Neural cell (in vitro differentiated cells): ENCODE measurements around the gene RDH8. TPM values are rescaled to one million over a fixed set of nuclear protein-coding genes. Genes with fewer than 3 reads are reported as not detected.

Source experiments
- H2AFZ ChIP-seq: fragments of 200-600, 300-800 bp; sonication (generic), shearing (Covaris generic); 2 replicates; pipeline ENCODE4 v1.6.0; 2014; ENCODE audit warnings: low read depth, mild to moderate bottlenecking, antibody characterized with exemption, low read length, moderate library complexity
- H3F3A ChIP-seq: fragments of 200-600 bp; shearing (Covaris generic); 2 replicates; pipeline ENCODE4 v1.6.1; 2016; ENCODE audit warnings: mild to moderate bottlenecking, moderate library complexity, mixed read lengths, antibody characterized with exemption, low read length; ENCODE audit not compliant: insufficient read depth, poor library complexity, severe bottlenecking
- H3K27ac ChIP-seq: fragments of 200-600, 300-800 bp; sonication (generic), shearing (Covaris generic); 2 replicates; pipeline ENCODE4 v1.5.1; 2014; ENCODE audit warnings: mild to moderate bottlenecking, low read length, moderate library complexity
- H3K27me3 ChIP-seq: fragments of 300-800, 200-600 bp; sonication (generic), shearing (Covaris generic); 2 replicates; pipeline ENCODE4 v1.6.0; 2014; ENCODE audit warnings: mild to moderate bottlenecking, low read depth, low read length, moderate library complexity; ENCODE audit not compliant: insufficient read depth
- H3K36me3 ChIP-seq: fragments of 300-800, 200-600 bp; sonication (generic), shearing (Covaris generic); 2 replicates; pipeline ENCODE4 v1.5.1; 2014; ENCODE audit warnings: mild to moderate bottlenecking, antibody characterized with exemption, low read length, moderate library complexity; ENCODE audit not compliant: insufficient read depth
- H3K4me2 ChIP-seq: fragments of 300-800, 200-600 bp; sonication (generic), shearing (Covaris generic); 2 replicates; pipeline ENCODE4 v1.6.0; 2014; ENCODE audit warnings: mild to moderate bottlenecking, low read length
- H3K4me3 ChIP-seq: fragments of 300-800, 200-600 bp; sonication (generic), shearing (Covaris generic); 2 replicates; pipeline ENCODE4 v1.5.1; 2014; ENCODE audit warnings: mild to moderate bottlenecking, low read length, moderate library complexity
- H3K79me2 ChIP-seq: fragments of 200-600 bp; shearing (Covaris generic); replicated peaks from 2 replicates; pipeline ENCODE4 v1.6.0; 2014; ENCODE audit warnings: mild to moderate bottlenecking, low read length, moderate library complexity; ENCODE audit not compliant: insufficient read depth
- H3K9ac ChIP-seq: fragments of 300-800, 200-600 bp; sonication (generic), shearing (Covaris generic); 2 replicates; pipeline ENCODE4 v1.6.1; 2016; ENCODE audit warnings: mild to moderate bottlenecking, low read length, mixed read lengths
- H3K9me2 ChIP-seq: fragments of 200-600 bp; shearing (Covaris generic); 2 replicates; pipeline ENCODE4 v1.6.1; 2016; ENCODE audit warnings: mild to moderate bottlenecking, low read length, mixed read lengths; ENCODE audit not compliant: insufficient read depth
- H3K9me3 ChIP-seq: fragments of 200-600, 300-800 bp; sonication (generic), shearing (Covaris generic); 2 replicates; pipeline ENCODE4 v1.6.1; 2016; ENCODE audit warnings: mild to moderate bottlenecking, mixed run types, low read length, moderate library complexity, mixed read lengths
- H4K20me1 ChIP-seq: fragments of 200-600 bp; shearing (Covaris generic); 2 replicates; pipeline ENCODE4 v1.6.1; 2016; ENCODE audit warnings: mild to moderate bottlenecking, mixed run types; ENCODE audit not compliant: insufficient read depth
- CTCF ChIP-seq: fragments of 450-650 bp; IDR thresholded peaks from 2 replicates; pipeline ENCODE4 v1.5.1; 2014; ENCODE audit warnings: antibody characterized with exemption, mild to moderate bottlenecking, moderate library complexity; ENCODE audit not compliant: poor library complexity, severe bottlenecking
- EP300 ChIP-seq: fragments of 450-650 bp; conservative IDR thresholded peaks from 2 replicates; pipeline ENCODE4 v1.6.1; 2014; ENCODE audit warnings: antibody characterized with exemption, mild to moderate bottlenecking, moderate library complexity; ENCODE audit not compliant: poor library complexity, severe bottlenecking
- EZH2 ChIP-seq: fragments of 200-600, 300-800 bp; shearing (Covaris generic), sonication (generic); IDR thresholded peaks from 2 replicates; pipeline ENCODE4 v1.6.1; 2014; ENCODE audit warnings: antibody characterized with exemption, low read length, borderline replicate concordance, mild to moderate bottlenecking; ENCODE audit not compliant: insufficient read depth, poor library complexity, severe bottlenecking
- MXI1 ChIP-seq: fragments of 450-650 bp; conservative IDR thresholded peaks from 2 replicates; pipeline ENCODE4 v1.6.1; 2014; ENCODE audit warnings: antibody characterized with exemption, mild to moderate bottlenecking; ENCODE audit not compliant: poor library complexity, severe bottlenecking
- POLR2AphosphoS5 ChIP-seq: IDR thresholded peaks from 2 replicates; pipeline ENCODE4 v1.6.1; 2012
- RAD21 ChIP-seq: fragments of 450-650 bp; conservative IDR thresholded peaks from 2 replicates; pipeline ENCODE4 v1.6.1; 2014; ENCODE audit warnings: antibody characterized with exemption, mild to moderate bottlenecking, moderate library complexity
- REST ChIP-seq: IDR thresholded peaks from 2 replicates; pipeline ENCODE4 v1.6.1; 2012; ENCODE audit warnings: borderline replicate concordance
- SMC3 ChIP-seq: fragments of 450-650 bp; conservative IDR thresholded peaks from 2 replicates; pipeline ENCODE4 v1.6.1; 2014; ENCODE audit warnings: antibody characterized with exemption, mild to moderate bottlenecking, moderate library complexity; ENCODE audit not compliant: poor library complexity
- TAF1 ChIP-seq: IDR thresholded peaks from 2 replicates; pipeline ENCODE4 v1.6.1; 2012; ENCODE audit warnings: low read depth
- polyA plus RNA-seq: library from polyadenylated mRNA; depleted of rRNA; stranded (reverse); fragments of >200 nt; gene quantifications from 2 replicates; pipeline ENCODE4 v1.2.3, GENCODE V29; 2014

RDH8 gene
- polyA plus RNA-seq, 1 donor from 2014 or later = not detected

GRCh38 chr19:10006752-10007323, 6.4 kb upstream of the RDH8 start:
- no peaks in the 10 kb centered on the region for H3K9me3 ChIP-seq
- no peaks in the 10 kb centered on the region for H4K20me1 ChIP-seq
- no peak overlapping the region for H3K9ac ChIP-seq
- H3K27me3 ChIP-seq = peaks cover 37% of the 10 kb centered on the region
- no peaks in the 10 kb centered on the region for H3K36me3 ChIP-seq
- H3K4me2 ChIP-seq = no peak overlapping the region
- no peaks in the 10 kb centered on the region for H3K9me2 ChIP-seq
- no peak overlapping the region for H3K27ac ChIP-seq
- no peaks in the 10 kb centered on the region for H3K79me2 ChIP-seq
- H3F3A ChIP-seq = no peaks in the 10 kb centered on the region
- H3K4me3 ChIP-seq = no peak overlapping the region
- H2AFZ ChIP-seq = no peak overlapping the region
- TF ChIP-seq SMC3 = no peak
- TF ChIP-seq TAF1 = no peak
- TF ChIP-seq MXI1 = no peak
- TF ChIP-seq REST = no peak
- no peak for TF ChIP-seq CTCF
- TF ChIP-seq POLR2AphosphoS5 = no peak
- TF ChIP-seq EZH2 = no peak
- no peak for TF ChIP-seq EP300
- TF ChIP-seq RAD21 = no peak

- H3K79me2 ChIP-seq = no peaks in the 10 kb centered on the region
- no peaks in the 10 kb centered on the region for H3F3A ChIP-seq
- H2AFZ ChIP-seq = no peak overlapping the region
- no peak overlapping the region for H3K4me2 ChIP-seq
- TF ChIP-seq EZH2 = no peak
- TF ChIP-seq RAD21 = no peak
- TF ChIP-seq REST = no peak
- TF ChIP-seq MXI1 = no peak
- TF ChIP-seq CTCF = no peak
- TF ChIP-seq EP300 = no peak
- no peak for TF ChIP-seq POLR2AphosphoS5
- no peak for TF ChIP-seq TAF1
- no peak for TF ChIP-seq SMC3
- peaks cover 44% of the 10 kb centered on the region for H3K27me3 ChIP-seq
- no peaks in the 10 kb centered on the region for H3K9me3 ChIP-seq
- no peaks in the 10 kb centered on the region for H3K36me3 ChIP-seq
- H4K20me1 ChIP-seq = no peaks in the 10 kb centered on the region
- H3K9me2 ChIP-seq = no peaks in the 10 kb centered on the region
- H3K27ac ChIP-seq = no peak overlapping the region
- H3K4me3 ChIP-seq = no peak overlapping the region
- H3K9ac ChIP-seq = no peak overlapping the region
These were observed 5.7 kb upstream of the RDH8 start for GRCh38 chr19:10007371-10008183.
